B cell (primary cell): ENCODE measurements around the gene NCBP3.

Experiments
- CTCF ChIP-seq: fragments of 200-600 bp; IDR thresholded peaks from one replicate; pipeline ENCODE4 v1.8.0; 2022; ENCODE audit warnings: antibody characterized with exemption, mild to moderate bottlenecking
- EZH2 ChIP-seq: IDR thresholded peaks from 2 replicates; pipeline ENCODE4 v1.6.1; 2012; ENCODE audit warnings: borderline replicate concordance, low read depth, mild to moderate bottlenecking, moderate library complexity, low read length; ENCODE audit not compliant: insufficient read depth, poor library complexity, severe bottlenecking

- TF ChIP-seq EZH2 = no peak
- no peak for TF ChIP-seq CTCF
Measured at GRCh38 chr17:3761918-3762380, 84.1 kb downstream of the NCBP3 start.
